Measurements from ENCODE around the gene ZFC3H1. TPM values are rescaled to one million over a fixed set of nuclear protein-coding genes. Genes with fewer than 3 reads are reported as not detected.

The ZFC3H1 gene
- total and polyA plus RNA-seq, 2 of the 4 experiments (the other 2 are of a cell fraction), result 16.8 to 23.3 TPM

- dilution Hi-C loops (cut with HindIII; ENCODE audit: low sequenced_read_pairs, unreplicated experiment) (no loop called here), intact Hi-C loops (cut with micrococcal nuclease) (loop anchor here (5.0 kb wide), 1 partner anchor 34 kb away; no protein-coding TSS in a partner anchor), in situ Hi-C loops (cut with MboI; ENCODE audit: low sequenced_read_pairs) (no loop called here)
- ChIA-PET POLR2A (ENCODE audit: unreplicated experiment) (no interaction called here), CTCF (interaction anchor here (2.1 kb wide), 1 partner anchor 10 kb away, joined by 7 read pairs; no protein-coding TSS in a partner anchor)
- no peak overlapping the region for H3K14ac ChIP-seq (replicated peaks; ENCODE audit: low read depth, low read length)
- H2BK120ac ChIP-seq (ENCODE audit: low read depth, low read length), result no peak overlapping the region
- H4K5ac ChIP-seq (ENCODE audit: low read depth, low read length), result no peak overlapping the region
- H3K9me1 ChIP-seq (ENCODE audit: insufficient read depth, low read length), result no peaks in the 10 kb centered on the region
- H3K27ac ChIP-seq (ENCODE audit: insufficient read depth, low read length), result no peak overlapping the region
- H2AK9ac ChIP-seq (replicated peaks; ENCODE audit: low read depth, low read length, poor library complexity), result no peak overlapping the region
- peaks cover 11 to 23% of the 10 kb centered on the region in 2 experiments for H3K79me1 ChIP-seq (ENCODE audit: low read depth in 1 of 2, low read length in 2 of 2)
- H2BK20ac ChIP-seq (ENCODE audit: low read depth, low read length), result no peak overlapping the region
- H3K18ac ChIP-seq (ENCODE audit: low read depth, low read length), result no peak overlapping the region
- H3K4me1 ChIP-seq (ENCODE audit: control insufficient read depth, insufficient read depth, low read length), result no peaks in the 10 kb centered on the region
- H2AK5ac ChIP-seq (ENCODE audit: low read depth, low read length), result no peak overlapping the region
- no peak overlapping the region for H4K91ac ChIP-seq (ENCODE audit: insufficient read depth, low read depth, low read length)
- ATAC-seq (ENCODE audit: low read depth) (no peak), DNase-seq (no peak)
- no TSS peak for BruUV-seq (replicated peaks)
- H2BK15ac ChIP-seq (ENCODE audit: low read depth, low read length), result no peak overlapping the region
- H3K4me3 ChIP-seq (ENCODE audit: insufficient read depth, low read depth, low read length), result no peak overlapping the region
- no peak overlapping the region for H4K8ac ChIP-seq (ENCODE audit: low read depth in 2 of 2, low read length in 2 of 2)
- H3K23ac ChIP-seq (ENCODE audit: low read depth, low read length), result no peak overlapping the region
- H3K9ac ChIP-seq (ENCODE audit: low read depth, low read length), result no peak overlapping the region
- no peak overlapping the region for H3K4me2 ChIP-seq (ENCODE audit: low read depth, low read length)
- no peak overlapping the region for H2BK5ac ChIP-seq (ENCODE audit: low read depth, low read length, poor library complexity, severe bottlenecking)
- no peak overlapping the region for H3K56ac ChIP-seq (ENCODE audit: extremely low read depth, insufficient read depth, low read length)
- H2AFZ ChIP-seq (replicated peaks; ENCODE audit: low read length, poor library complexity), result no peak overlapping the region
- no peak overlapping the region for H3K4ac ChIP-seq (ENCODE audit: low read depth, low read length)
- H3K27me3 ChIP-seq (ENCODE audit: control insufficient read depth, insufficient read depth, low read length), result no peaks in the 10 kb centered on the region
- WGBS, 2 experiments (ENCODE audit: extremely low coverage in 2 of 2, insufficient read length in 1 of 2), result 83% methylated on average over 1 of the region's 3 CpGs; no CpG with 5 or more reads in 1 of the 2 experiments
- H3K36me3 ChIP-seq (ENCODE audit: control insufficient read depth, insufficient read depth, low read length), result peaks cover 48% of the 10 kb centered on the region
- TF ChIP-seq RFX5 (IDR thresholded peaks at IDR 0.05; ENCODE audit: low read depth, low read length) (no peak), MXI1 (IDR thresholded peaks at IDR 0.05; ENCODE audit: borderline replicate concordance, low read depth, low read length) (no peak), CTCF (conservative IDR thresholded peaks at IDR 0.05; ENCODE audit: low read depth, low read length) (no peak), MAFK (IDR thresholded peaks at IDR 0.05; ENCODE audit: low read depth, low read length) (no peak), FOS (IDR thresholded peaks at IDR 0.05; ENCODE audit: low read depth, low read length) (no peak), CEBPB (IDR thresholded peaks at IDR 0.05; ENCODE audit: low read depth, low read length) (no peak), ELK1 (IDR thresholded peaks at IDR 0.05; ENCODE audit: borderline replicate concordance, low read depth, low read length) (no peak), USF2 (IDR thresholded peaks at IDR 0.05; ENCODE audit: low read depth, low read length) (no peak), CHD1 (IDR thresholded peaks at IDR 0.05; ENCODE audit: low read depth, low read length) (no peak), RAD21 (IDR thresholded peaks at IDR 0.05; ENCODE audit: low read length) (no peak), RCOR1 (IDR thresholded peaks at IDR 0.05; ENCODE audit: insufficient replicate concordance, low read length) (no peak), BHLHE40 (IDR thresholded peaks at IDR 0.05; ENCODE audit: low read depth, low read length) (no peak), MAZ (IDR thresholded peaks at IDR 0.05; ENCODE audit: borderline replicate concordance, low read depth, low read length) (no peak), SMC3 (IDR thresholded peaks at IDR 0.05; ENCODE audit: low read depth, low read length) (no peak), NFE2L2 (IDR thresholded peaks at IDR 0.05; ENCODE audit: low read depth, low read length) (no peak), POLR2A (IDR thresholded peaks at IDR 0.05; ENCODE audit: low read depth, low read length) (no peak)
- no peaks in the 10 kb centered on the region for H3K9me3 ChIP-seq (ENCODE audit: control insufficient read depth, insufficient read depth, low read length)
- peaks cover 37% of the 10 kb centered on the region for H4K20me1 ChIP-seq (ENCODE audit: insufficient read depth, low read length)
Measured at GRCh38 chr12:71646512-71646911, 17.1 kb downstream of the ZFC3H1 start.

Measured in IMR-90 (cell line).